SK-N-MC (cell line): Measurements from ENCODE around the gene HBZ.

Experiments
- EZH2 ChIP-seq: fragments of 200-600 bp; sonication (generic); IDR thresholded peaks from one replicate; pipeline ENCODE4 v1.6.1; 2017; ENCODE audit warnings: antibody characterized with exemption
- FOXP2 ChIP-seq: optimal IDR thresholded peaks from 2 replicates; pipeline ENCODE3; 2011; ENCODE audit warnings: mild to moderate bottlenecking, moderate library complexity; ENCODE audit not compliant: insufficient read depth; ENCODE audit errors: extremely low read length, control extremely low read depth
- POLR2AphosphoS5 ChIP-seq: IDR thresholded peaks from 2 replicates; pipeline ENCODE4 v1.6.1; 2012; ENCODE audit warnings: mild to moderate bottlenecking, low read depth, low read length, borderline replicate concordance

GRCh38 chr16:119295-119694 is 33.1 kb upstream of the HBZ start:
- TF ChIP-seq POLR2AphosphoS5 (no peak), EZH2 (no peak), FOXP2 (no peak)
